Left lung (tissue), 10 donors: Measurements from ENCODE around the gene NOTO. TPM values are rescaled to one million over a fixed set of nuclear protein-coding genes. Genes with fewer than 3 reads are reported as not detected.

Source experiments
- ATAC-seq: fragments of 200-7000 bp; cut with Tn5 transposase; one replicate; pipeline ENCODE4 v1.9.1; 2020; ENCODE audit warnings: moderate library complexity
- DNase-seq, 4 donors: peaks; one replicate each; pipeline ENCODE4 v3.0.0-alpha.2; 2013 to 2020
- H3K27ac ChIP-seq, 2 donors: fragments of 200-600 bp; sonication (generic) in 1 of 2; one replicate each; pipeline versions ENCODE4 v1.5.0 to v1.8.0; 2020 to 2021
- H3K27me3 ChIP-seq, 2 donors: fragments of 200-600 bp; sonication (generic) in 1 of 2; one replicate each; pipeline versions ENCODE4 v1.5.0 to v1.8.0; 2020 to 2021
- H3K36me3 ChIP-seq, 2 donors: fragments of 200-600 bp; sonication (generic) in 1 of 2; one replicate each; pipeline versions ENCODE4 v1.5.0 to v1.8.0; 2020 to 2021
- H3K4me1 ChIP-seq, 2 donors: fragments of 200-600 bp; one replicate each; pipeline ENCODE4 v1.8.0; 2021
- H3K4me3 ChIP-seq, 2 donors: fragments of 200-600 bp; sonication (generic) in 1 of 2; one replicate each; pipeline versions ENCODE4 v1.5.0 to v1.8.0; 2020 to 2021; ENCODE audit warnings: mild to moderate bottlenecking in 1 of 2
- H3K9me3 ChIP-seq, 2 donors: fragments of 200-600 bp; sonication (generic) in 1 of 2; one replicate each; pipeline versions ENCODE4 v1.5.0 to v1.8.0; 2020 to 2021
- intact Hi-C, 2 donors: fragments of 100-400 bp; cut with DNase I; formaldehyde crosslinking; loops; one replicate each; pipeline versions ENCODE4 v1.11.2 to v1.14.2; 2022
- polyA plus RNA-seq, 6 donors: library from polyadenylated mRNA; unstranded; fragments of 120-200 nt; gene quantifications; one replicate each; pipeline ENCODE4 v1.2.1, GENCODE V29; 2013; ENCODE audit not compliant: insufficient read length in 6 of 6
- total RNA-seq, 2 donors: library from RNA; stranded (reverse); fragmentation: NEBNext Ultra II Directional; extraction: Animal tissue kit (Norgen Biotek cat#: 25700); gene quantifications; one replicate each; pipeline ENCODE4 v1.2.1, GENCODE V29; 2021
- TF ChIP-seq, protein P1 (sequence below), 2 donors: fragments of 200-600 bp; sonication (generic) in 1 of 2; IDR thresholded peaks; one replicate each; pipeline versions ENCODE4 v1.5.0 to v1.8.0; 2021; ENCODE audit warnings: antibody characterized with exemption in 2 of 2
- donor health status: DM: no; HTN: yes; CAD: no.
- donor health status: DM: no; HTN: no; CAD: no.

NOTO gene
- total and polyA plus RNA-seq, 8 donors, result 0.10 to 0.17 (median 0.11) TPM; not detected in 4

DNA sequence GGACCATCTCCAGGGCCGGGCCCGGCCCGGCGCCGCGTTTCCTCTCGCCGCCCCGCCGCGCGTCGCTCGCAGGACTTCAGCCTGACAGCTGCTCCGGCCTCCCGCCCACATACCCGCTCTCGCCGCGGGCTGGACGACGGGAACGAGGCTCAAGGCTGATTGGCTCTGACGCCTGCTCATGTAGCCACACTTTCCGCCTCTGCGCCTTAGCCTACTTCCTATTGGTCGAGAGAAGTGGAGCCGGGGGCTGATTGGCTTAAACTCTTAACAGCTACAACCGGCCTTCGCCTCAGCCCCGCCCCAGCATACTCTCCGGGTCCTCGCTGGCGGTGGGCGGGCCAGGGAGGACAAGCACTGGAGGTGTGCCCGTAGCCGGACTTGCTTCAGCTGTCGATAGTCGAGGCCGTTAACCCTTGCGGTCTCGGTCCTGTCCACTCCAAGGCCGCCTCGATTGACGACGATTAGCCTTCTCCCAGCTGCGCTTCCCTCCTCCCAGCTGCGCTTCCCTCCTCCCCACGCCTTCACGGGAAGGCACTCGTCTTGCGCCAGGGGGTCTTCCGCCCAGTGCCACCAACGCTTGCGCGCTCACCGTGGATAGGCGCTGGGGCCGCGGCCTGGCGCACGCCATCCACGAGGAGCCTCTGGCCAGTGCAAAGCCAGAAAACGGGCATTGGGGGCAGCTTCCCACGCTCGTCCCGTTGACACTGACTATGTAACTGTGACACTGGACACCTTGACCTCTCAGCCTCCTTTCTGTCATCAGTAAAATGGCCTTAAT, 31.0 kb downstream of the NOTO start, which contains the start of gene PRADC1:
Gene PRADC1, minus strand, starts transcription at position 86 of the 778 bp plus-strand sequence. Its CDS starts 79 bp downstream, at position 7.
- H3K4me1 ChIP-seq, result peaks cover 26 to 43% of the 10 kb centered on the region in 2 donors
- TF ChIP-seq, protein P1, sequence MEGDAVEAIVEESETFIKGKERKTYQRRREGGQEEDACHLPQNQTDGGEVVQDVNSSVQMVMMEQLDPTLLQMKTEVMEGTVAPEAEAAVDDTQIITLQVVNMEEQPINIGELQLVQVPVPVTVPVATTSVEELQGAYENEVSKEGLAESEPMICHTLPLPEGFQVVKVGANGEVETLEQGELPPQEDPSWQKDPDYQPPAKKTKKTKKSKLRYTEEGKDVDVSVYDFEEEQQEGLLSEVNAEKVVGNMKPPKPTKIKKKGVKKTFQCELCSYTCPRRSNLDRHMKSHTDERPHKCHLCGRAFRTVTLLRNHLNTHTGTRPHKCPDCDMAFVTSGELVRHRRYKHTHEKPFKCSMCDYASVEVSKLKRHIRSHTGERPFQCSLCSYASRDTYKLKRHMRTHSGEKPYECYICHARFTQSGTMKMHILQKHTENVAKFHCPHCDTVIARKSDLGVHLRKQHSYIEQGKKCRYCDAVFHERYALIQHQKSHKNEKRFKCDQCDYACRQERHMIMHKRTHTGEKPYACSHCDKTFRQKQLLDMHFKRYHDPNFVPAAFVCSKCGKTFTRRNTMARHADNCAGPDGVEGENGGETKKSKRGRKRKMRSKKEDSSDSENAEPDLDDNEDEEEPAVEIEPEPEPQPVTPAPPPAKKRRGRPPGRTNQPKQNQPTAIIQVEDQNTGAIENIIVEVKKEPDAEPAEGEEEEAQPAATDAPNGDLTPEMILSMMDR (IDR thresholded peaks at IDR 0.05), result no peak
- H3K36me3 ChIP-seq, result peaks cover 0 to 17% of the 10 kb centered on the region in 2 donors
- peak within 1 kb of the TSS; percentile 66 to 74 for H3K4me3 ChIP-seq
- peak within 1 kb of the TSS; percentile 90 to 93 for H3K27ac ChIP-seq
- no peaks in the 10 kb centered on the region for H3K9me3 ChIP-seq
- DNase-seq, result peak; percentile 97 to 99 (median 99)
- no peaks in the 10 kb centered on the region for H3K27me3 ChIP-seq
- peak; percentile 95 for ATAC-seq
- intact Hi-C loops, result no loop called here

GRCh38 chr2:73233932-73234832, 31.8 kb downstream of the NOTO start, which contains the start of gene CCT7:
CCT7 (plus strand) TSS chr2:73234308; CDS start chr2:73234379, 71 bp downstream.
- intact Hi-C loops, result no loop called here

DNA sequence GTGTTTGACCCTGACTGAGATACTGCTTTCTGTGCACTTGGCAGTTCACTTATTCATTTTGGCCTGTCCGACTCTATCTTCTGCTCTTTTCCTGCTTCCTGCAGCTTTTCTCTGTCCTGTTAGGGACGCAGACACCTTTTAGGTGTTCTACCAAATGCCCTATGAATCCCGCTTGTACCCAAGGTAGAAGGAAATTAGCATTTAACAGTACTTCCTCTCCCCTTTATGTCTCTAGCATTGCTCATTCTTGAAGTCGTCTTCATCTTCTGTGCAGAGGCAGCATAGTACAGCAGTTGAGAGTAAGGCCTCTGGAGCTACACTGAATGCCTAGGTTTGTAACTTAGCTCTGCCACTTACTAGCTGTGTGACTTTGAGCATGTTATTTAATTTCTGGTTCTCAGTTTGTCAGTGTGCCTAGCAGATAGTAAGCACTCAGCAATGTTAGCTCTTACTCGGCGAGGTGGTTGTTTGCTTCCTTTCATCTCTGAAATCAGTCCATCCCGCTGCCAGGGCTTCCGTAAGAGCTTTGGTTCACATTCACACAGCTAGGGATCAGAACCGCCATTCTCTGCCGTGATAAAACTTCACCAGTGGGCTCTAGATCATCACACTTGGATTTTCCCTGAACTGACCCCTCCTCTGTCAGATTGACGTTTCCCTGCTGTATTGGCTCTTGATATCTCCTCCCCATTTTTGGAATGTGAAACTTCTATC, 33.1 kb downstream of the NOTO start:
- intact Hi-C loops, result no loop called here
- DNase-seq (no peak), ATAC-seq (no peak)
- Histone ChIP-seq H3K27me3 (no peaks in the 10 kb centered on the region), H3K27ac (no peak overlapping the region), H3K9me3 (no peaks in the 10 kb centered on the region), H3K4me1 (peaks cover 29 to 56% of the 10 kb centered on the region in 2 donors), H3K4me3 (peak overlapping the region; percentile 66 to 74), H3K36me3 (peaks cover 0 to 19% of the 10 kb centered on the region in 2 donors)
- TF ChIP-seq, protein P1 (IDR thresholded peaks at IDR 0.05), result no peak

More at GRCh38 chr2:73233932-73234832, 31.8 kb downstream of the NOTO start, which contains the start of gene CCT7:
- ATAC-seq (peak; percentile 90), DNase-seq (peak; percentile 90 to 92 (median 90))
- Histone ChIP-seq H3K4me1 (peaks cover 26 to 51% of the 10 kb centered on the region in 2 donors), H3K27me3 (no peaks in the 10 kb centered on the region), H3K27ac (peak within 1 kb of the TSS; percentile 90 to 93), H3K36me3 (peaks cover 0 to 15% of the 10 kb centered on the region in 2 donors), H3K9me3 (no peaks in the 10 kb centered on the region), H3K4me3 (peak within 1 kb of the TSS; percentile 66 to 74)
- TF ChIP-seq, protein P1 (IDR thresholded peaks at IDR 0.05), result no peak

GRCh38 chr2:73237168-73237567, 34.8 kb downstream of the NOTO start:
- Histone ChIP-seq H3K4me3 (no peak overlapping the region), H3K4me1 (peaks cover 28 to 57% of the 10 kb centered on the region in 2 donors), H3K27me3 (no peaks in the 10 kb centered on the region), H3K36me3 (peaks cover 0 to 36% of the 10 kb centered on the region in 2 donors), H3K27ac (no peak overlapping the region), H3K9me3 (no peaks in the 10 kb centered on the region)
- ATAC-seq, result no peak
- no peak for DNase-seq
- TF ChIP-seq, protein P1 (IDR thresholded peaks at IDR 0.05), result no peak
- intact Hi-C loops, result no loop called here
